Ovary (tissue), 3 donors: ENCODE data around the gene ACAN.

Experiments used
- CTCF ChIP-seq, 3 donors: fragments of 450-650 bp in 2 of 3; fragments of 200-600 bp in 1 of 3; IDR thresholded peaks; one replicate each; pipeline versions ENCODE4 v1.5.1 to v1.8.0; 2016 to 2022; ENCODE audit warnings: antibody characterized with exemption in 3 of 3, mild to moderate bottlenecking in 1 of 3
- EP300 ChIP-seq: sonication (generic); formaldehyde crosslinking; IDR thresholded peaks from one replicate; pipeline ENCODE4 v1.6.1; 2017; ENCODE audit warnings: antibody characterized with exemption
- POLR2A ChIP-seq: fragments of 450-650 bp; IDR thresholded peaks from one replicate; pipeline ENCODE4 v1.6.1; 2017; ENCODE audit warnings: antibody characterized with exemption, mild to moderate bottlenecking, moderate library complexity
- donor health status: DM: no; HTN: no; CAD: no.

- TF ChIP-seq POLR2A (no peak), CTCF (IDR thresholded peaks at IDR 0.05) (no peak), EP300 (no peak)
Measured at GRCh38 chr15:88838667-88839066, 35.4 kb downstream of the ACAN start.
